HG02943 (cell line): ENCODE results near the gene CYP2C9.
"Not testable (repeated sequence)": the region's sequence is repeated elsewhere in the genome, so short reads cannot be mapped to it uniquely, and the experiment has no call there.

Experiments
- ATAC-seq: cut with Tn5 transposase; IDR thresholded peaks from one replicate; pipeline ENCODE4 v1.9.1; 2021; ENCODE audit warnings: mild to moderate bottlenecking, low read depth, moderate library complexity; ENCODE audit not compliant: unreplicated experiment

The CYP2C9 gene

DNA sequence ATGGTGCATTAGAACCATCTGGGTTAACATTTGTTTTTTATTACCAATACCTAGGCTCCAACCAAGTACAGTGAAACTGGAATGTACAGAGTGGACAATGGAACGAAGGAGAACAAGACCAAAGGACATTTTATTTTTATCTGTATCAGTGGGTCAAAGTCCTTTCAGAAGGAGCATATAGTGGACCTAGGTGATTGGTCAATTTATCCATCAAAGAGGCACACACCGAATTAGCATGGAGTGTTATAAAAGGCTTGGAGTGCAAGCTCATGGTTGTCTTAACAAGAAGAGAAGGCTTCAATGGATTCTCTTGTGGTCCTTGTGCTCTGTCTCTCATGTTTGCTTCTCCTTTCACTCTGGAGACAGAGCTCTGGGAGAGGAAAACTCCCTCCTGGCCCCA lies at the start of gene CYP2C9:
TSS of gene CYP2C9 (plus strand) at position 276 of the 400 bp plus-strand sequence. CDS start at position 301, 25 bp downstream.
- ATAC-seq, result no peak

GRCh38 chr10:94889123-94889522 lies 49.3 kb upstream of the CYP2C9 start:
- no peak for ATAC-seq

DNA sequence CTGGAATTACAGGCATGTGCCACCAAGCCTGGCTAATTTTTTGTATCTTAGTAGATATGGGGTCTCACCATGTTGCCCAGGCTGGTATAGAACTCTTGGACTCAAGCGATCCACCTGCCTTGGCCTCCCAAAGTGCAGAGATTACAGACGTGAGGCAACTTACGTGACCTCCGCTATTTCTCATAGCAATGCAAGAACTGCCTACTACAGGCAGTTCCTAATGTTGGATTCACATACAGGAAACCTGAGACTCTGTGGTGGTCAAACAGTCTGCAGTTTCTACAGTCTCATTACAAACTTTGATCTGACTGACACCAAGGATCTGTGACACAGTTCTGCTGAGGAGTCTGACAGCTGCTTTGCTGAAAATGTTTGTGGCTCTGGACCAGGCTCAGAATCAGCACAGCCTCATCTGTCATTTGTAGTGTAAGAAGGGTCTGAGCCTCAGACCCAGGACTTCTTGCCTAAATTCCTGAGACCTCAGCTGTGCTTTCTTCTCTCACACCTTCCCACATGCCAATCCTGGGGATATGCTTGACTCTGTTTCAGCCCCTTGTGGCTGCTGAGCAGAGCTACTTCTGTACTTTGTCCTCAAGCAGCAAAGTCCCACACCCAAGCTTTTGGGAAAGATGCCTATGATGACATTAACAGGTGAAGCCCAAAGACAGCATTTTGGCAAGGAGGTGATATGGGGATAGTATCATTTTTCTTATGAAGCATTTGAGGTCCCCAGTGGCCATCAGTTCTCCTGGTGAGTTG lies 48.0 kb upstream of the CYP2C9 start:
- ATAC-seq, result no peak

DNA sequence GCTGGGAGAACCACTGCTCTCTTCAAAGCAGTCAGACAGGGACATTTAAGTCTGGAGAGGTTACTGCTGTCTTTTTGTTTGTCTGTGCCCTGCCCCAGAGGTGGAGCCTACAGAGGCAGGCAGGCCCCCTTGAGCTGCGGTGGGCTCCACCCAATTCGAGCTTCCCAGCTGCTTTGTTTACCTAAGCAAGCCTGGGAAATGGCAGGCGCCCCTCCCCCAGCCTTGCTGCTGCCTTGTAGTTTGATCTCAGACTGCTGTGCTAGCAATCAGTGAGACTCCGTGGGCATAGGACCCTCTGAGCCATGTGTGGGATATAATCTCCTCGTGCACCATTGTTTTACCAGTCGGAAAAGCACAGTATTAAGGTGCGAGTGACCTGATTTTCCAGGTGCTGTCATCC lies 40.0 kb upstream of the CYP2C9 start:
- ATAC-seq, result not testable (repeated sequence)

- no peak for ATAC-seq
These were observed 36.4 kb upstream of the CYP2C9 start for GRCh38 chr10:94902080-94902479.

- ATAC-seq, result peak; percentile 65
These were observed 35.9 kb upstream of the CYP2C9 start for GRCh38 chr10:94902570-94902969.

- not testable (repeated sequence) for ATAC-seq
These were observed 33.8 kb upstream of the CYP2C9 start for GRCh38 chr10:94904506-94905148.

- ATAC-seq, result no peak
These were observed 22.0 kb upstream of the CYP2C9 start for GRCh38 chr10:94916423-94916822.

GRCh38 chr10:94936721-94937120 lies 1.7 kb upstream of the CYP2C9 start:
- ATAC-seq, result no peak

GRCh38 chr10:94943432-94944103 lies 5.1 kb downstream of the CYP2C9 start:
- ATAC-seq, result not testable (repeated sequence)

DNA sequence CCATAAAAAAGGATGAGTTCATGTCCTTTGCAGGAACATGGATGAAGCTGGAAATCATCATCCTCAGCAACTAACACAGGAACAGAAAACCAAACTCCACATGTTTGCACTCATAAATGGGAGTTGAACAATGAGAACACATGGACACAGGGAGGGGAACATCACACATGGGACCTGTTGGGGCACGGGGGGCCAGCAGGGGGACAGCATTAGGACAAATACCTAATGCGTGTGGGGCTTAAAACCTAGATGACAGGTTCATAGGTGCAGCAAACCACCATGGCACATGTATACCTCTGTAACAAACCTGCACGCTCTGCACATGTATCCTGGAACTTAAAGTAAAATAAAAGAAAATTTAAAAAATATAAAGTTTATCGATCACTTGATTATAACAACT lies 7.7 kb downstream of the CYP2C9 start:
- not testable (repeated sequence) for ATAC-seq

DNA sequence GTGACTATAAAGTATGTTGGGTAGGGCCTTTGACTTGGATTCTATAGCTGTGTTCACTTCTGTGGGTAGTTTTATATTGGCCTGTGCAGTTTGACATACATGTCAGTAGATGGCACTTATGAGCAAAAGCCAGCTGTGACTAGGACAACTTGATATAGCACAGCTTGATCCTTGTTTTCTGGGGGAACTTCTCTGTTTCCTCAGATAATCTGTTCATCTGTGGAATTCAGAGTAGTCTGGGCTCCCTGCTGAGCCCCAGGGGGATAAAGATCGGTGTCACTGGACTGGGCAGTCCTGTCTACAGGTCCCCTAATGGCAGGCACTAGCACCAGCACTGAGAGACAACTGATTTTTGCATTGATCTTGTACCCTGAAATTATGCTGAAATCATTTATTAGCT lies 25.4 kb downstream of the CYP2C9 start:
- no peak for ATAC-seq

GRCh38 chr10:94983555-94983954 lies 45.1 kb downstream of the CYP2C9 start:
- ATAC-seq, result no peak

- no peak for ATAC-seq
These were observed 50.7 kb downstream of the CYP2C9 start for GRCh38 chr10:94989192-94989591.

DNA sequence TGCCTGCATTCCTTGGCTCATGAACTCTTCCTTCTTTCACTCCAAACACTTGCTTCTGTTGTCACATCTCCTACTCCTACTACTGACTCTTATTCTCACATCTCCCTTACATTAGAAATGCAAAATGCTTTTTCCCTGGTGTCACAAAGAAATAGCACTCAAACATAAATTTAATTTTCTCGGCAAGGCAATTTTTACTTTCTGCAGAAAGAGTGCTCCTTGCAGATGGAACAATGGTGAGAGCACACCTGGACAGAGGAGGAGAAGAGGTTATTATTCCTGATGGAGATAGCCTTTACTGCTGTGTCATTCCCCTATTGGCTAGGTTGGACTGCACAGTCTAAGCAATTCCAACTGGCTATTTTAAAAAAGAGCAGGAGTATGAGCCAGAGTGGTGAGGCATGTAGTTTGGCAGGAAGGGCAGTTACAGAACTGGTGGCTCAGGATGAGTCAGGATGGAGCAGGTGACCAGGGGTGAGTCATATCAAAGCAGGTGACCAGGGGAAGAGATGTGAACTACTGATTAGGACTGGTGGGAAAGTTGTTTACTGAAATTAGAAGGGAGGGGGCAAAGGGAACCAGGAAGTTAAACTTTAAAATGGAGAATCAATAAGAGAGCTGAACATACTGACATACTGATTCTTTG lies 52.9 kb downstream of the CYP2C9 start:
- ATAC-seq, result no peak

GRCh38 chr10:94992811-94993210 lies 54.4 kb downstream of the CYP2C9 start:
- ATAC-seq, result no peak

- ATAC-seq, result no peak
These were observed 59.3 kb downstream of the CYP2C9 start for GRCh38 chr10:94997741-94998174.

DNA sequence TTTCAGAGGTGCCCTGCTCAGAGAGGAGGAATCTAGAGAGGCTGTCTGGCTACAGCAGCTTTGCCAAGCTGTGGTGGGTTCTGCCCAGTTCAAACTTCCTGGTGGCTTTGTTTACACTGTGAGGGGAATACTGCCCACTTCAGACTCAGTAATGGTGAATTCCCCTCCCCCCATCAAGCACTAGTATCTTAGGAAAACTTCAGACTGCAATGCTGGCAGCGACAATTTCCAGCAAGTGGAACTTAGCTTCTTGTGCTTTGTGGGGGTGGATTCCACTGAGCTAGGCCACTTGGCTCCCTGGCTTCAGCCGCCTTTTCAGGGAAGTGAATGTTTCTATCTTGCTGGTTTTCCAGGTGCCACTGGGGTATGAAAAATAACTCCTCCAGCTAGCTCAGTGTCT lies 88.0 kb downstream of the CYP2C9 start:
- no peak for ATAC-seq

DNA sequence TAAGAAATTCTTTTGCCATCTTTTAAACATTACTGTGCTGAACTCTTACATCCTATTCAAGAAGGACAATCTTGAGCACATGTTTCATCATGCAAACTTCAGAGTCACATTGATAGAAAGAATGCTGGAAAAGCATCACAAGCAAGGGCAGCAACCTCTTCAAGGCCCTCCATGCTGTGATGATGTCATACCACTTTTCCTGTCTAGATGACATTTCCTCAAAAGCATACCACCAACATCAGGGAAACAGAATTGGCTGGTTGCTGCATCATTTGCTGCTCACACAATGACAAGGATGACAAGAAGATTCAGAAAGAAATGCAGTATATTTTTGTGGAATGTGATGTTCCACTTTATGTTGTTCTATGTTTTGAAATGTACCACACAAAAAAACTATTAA lies 93.2 kb downstream of the CYP2C9 start:
- ATAC-seq, result no peak

- ATAC-seq, result no peak
These were observed 95.9 kb downstream of the CYP2C9 start for GRCh38 chr10:95034401-95034800.
